ENCODE results near the gene BABAM2. TPM values are rescaled to one million over a fixed set of nuclear protein-coding genes. Genes with fewer than 3 reads are reported as not detected.
A peak's percentile ranks its signal among the peaks of the same experiment; 100 is the strongest.

Gene BABAM2
- total and polyA plus RNA-seq, 9 of the 15 experiments (the other 6 are each of a cell fraction or from before 2014, with no cell fraction given) = 10.9 to 37.4 (median 25.6) TPM

GRCh38 chr2:28366496-28367282 is 476.2 kb downstream of the BABAM2 start (continued):
- no peak for TF ChIP-seq E4F1 (CRISPR knock-in tag; IDR thresholded peaks at IDR 0.05; ENCODE audit: borderline replicate concordance)
- TF ChIP-seq NONO (IDR thresholded peaks at IDR 0.05; ENCODE audit: low read depth in 2 of 2, low read length in 1 of 2) = 0 out of 4 replicates have a peak, but pooled peaks of 1 of the 2 experiments have one; percentile 17
- no peak for TF ChIP-seq NFE2L1 (tag; IDR thresholded peaks at IDR 0.05; ENCODE audit: borderline replicate concordance, low read depth)
- TF ChIP-seq TBL1XR1 (IDR thresholded peaks at IDR 0.05; ENCODE audit: low read length in 2 of 2) = peak in 1 of 2 experiments; percentile 31; a peak in 1 of 4 replicates
- no peak for TF ChIP-seq CHCHD3 (CRISPR knock-in tag; IDR thresholded peaks at IDR 0.05)
- no peak for TF ChIP-seq ZNF655 (CRISPR knock-in tag; IDR thresholded peaks at IDR 0.05)
- TF ChIP-seq FOXP1 (CRISPR knock-in tag; IDR thresholded peaks at IDR 0.05) = 0 out of 2 replicates have a peak, but pooled peaks have one; percentile 45
- TF ChIP-seq ZNF395 (CRISPR knock-in tag; IDR thresholded peaks at IDR 0.05) = peak; percentile 93
- peak in 1 of 2 experiments; percentile 66; a peak in 2 of 4 replicates for TF ChIP-seq ZNF639 (CRISPR knock-in tag; conservative IDR thresholded peaks at IDR 0.05 in 1 of 2, IDR thresholded peaks at IDR 0.05 in 1 of 2)
- peak; percentile 86 for TF ChIP-seq ZNF592 (IDR thresholded peaks at IDR 0.05)
- TF ChIP-seq CBX8 (IDR thresholded peaks at IDR 0.05; ENCODE audit: borderline replicate concordance, extremely low read depth, low read depth, low read length, poor library complexity, severe bottlenecking) = no peak
- TF ChIP-seq ZNF75A (CRISPR knock-in tag; IDR thresholded peaks at IDR 0.05) = no peak
- no peak for TF ChIP-seq MCM5 (IDR thresholded peaks at IDR 0.05; ENCODE audit: low read depth)
- TF ChIP-seq GTF2A2 (tag; IDR thresholded peaks at IDR 0.05) = no peak
